ENCODE measurements around the gene HOXB3. TPM values are rescaled to one million over a fixed set of nuclear protein-coding genes. Genes with fewer than 3 reads are reported as not detected.
A peak's percentile ranks its signal among the peaks of the same experiment; 100 is the strongest.

The HOXB3 gene
- total and polyA plus RNA-seq, 12 donors: 0.24 to 5.9 (median 1.1) TPM

GRCh38 chr17:48615047-48615962, 25.3 kb upstream of the HOXB3 start, which contains the start of gene HOXB8:
HOXB8 (minus strand) TSS chr17:48615292; CDS start chr17:48614704, 588 bp downstream.
- DNase-seq: no peak
- H3K4me3 ChIP-seq: peak within 1 kb of the TSS in 2 of 10 donors; percentile 5 to 17
- H3K27ac ChIP-seq: peak within 1 kb of the TSS in 1 of 10 donors; percentile 24
- intact Hi-C loops (cut with DNase I): loop anchor here in 9 of 10 donors (5.0 to 10.0 kb wide), 8 partner anchors 263 to 591 kb away; no protein-coding TSS in a partner anchor
- TF ChIP-seq, protein P1, sequence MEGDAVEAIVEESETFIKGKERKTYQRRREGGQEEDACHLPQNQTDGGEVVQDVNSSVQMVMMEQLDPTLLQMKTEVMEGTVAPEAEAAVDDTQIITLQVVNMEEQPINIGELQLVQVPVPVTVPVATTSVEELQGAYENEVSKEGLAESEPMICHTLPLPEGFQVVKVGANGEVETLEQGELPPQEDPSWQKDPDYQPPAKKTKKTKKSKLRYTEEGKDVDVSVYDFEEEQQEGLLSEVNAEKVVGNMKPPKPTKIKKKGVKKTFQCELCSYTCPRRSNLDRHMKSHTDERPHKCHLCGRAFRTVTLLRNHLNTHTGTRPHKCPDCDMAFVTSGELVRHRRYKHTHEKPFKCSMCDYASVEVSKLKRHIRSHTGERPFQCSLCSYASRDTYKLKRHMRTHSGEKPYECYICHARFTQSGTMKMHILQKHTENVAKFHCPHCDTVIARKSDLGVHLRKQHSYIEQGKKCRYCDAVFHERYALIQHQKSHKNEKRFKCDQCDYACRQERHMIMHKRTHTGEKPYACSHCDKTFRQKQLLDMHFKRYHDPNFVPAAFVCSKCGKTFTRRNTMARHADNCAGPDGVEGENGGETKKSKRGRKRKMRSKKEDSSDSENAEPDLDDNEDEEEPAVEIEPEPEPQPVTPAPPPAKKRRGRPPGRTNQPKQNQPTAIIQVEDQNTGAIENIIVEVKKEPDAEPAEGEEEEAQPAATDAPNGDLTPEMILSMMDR (IDR thresholded peaks at IDR 0.05): no peak
- H3K4me1 ChIP-seq: peaks cover 7 to 65% (median 35%) of the 10 kb centered on the region in 9 donors
- peaks cover 82 to 100% (median 99%) of the 10 kb centered on the region in 7 donors for H3K27me3 ChIP-seq
- WGBS, 2 donors: 7 to 11% methylated on average over 40 to 41 of the region's 41 CpGs
- peaks cover 0 to 5% (median 0%) of the 10 kb centered on the region in 9 donors for H3K36me3 ChIP-seq
- H3K9me3 ChIP-seq: no peaks in the 10 kb centered on the region
- no peak for ATAC-seq

DNA sequence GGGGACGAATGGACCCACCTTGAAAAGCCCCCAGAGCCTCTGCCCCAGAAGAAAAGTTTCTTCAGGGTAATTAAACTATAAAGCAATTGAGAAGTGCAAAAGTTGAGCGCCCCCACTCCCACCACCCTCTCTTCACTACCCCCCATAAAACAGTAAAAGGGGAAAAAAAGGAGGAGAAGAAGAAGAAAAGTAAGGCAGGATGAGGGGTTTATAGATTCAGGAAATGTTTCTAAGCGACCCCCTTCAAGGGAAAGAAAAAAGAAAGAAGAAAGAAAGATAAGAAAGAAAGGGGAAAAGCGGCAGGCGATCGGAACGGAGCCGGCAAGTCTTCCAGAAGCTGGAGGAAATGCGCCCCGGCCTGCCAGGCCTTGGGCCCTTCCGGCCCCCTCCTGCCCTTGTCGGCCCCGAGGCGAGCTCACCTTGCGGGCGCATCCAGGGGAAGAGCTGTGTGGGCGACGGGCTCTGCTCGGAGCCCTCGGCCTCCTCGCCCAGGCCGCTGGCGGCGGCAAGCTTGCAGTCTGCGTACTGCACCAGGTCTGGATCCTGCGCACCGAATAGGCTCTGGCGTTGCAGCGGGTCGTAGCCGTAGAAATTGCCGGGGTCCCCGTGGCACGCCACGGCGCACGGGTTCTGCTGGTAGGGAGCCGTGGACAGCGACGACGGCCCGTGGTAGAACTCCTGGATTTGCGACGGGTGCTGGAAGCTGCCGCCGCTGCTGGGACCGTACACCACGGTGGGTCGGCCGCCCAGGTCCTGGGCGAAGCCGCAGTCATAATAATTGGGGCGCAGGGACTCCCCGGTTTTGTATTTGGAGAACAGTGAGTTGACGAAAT, 24.0 kb upstream of the HOXB3 start:
- Histone ChIP-seq H3K36me3 (peaks cover 0 to 5% (median 0%) of the 10 kb centered on the region in 9 donors), H3K27ac (peak overlapping the region in 1 of 10 donors; percentile 24), H3K4me1 (peaks cover 10 to 65% (median 37%) of the 10 kb centered on the region in 9 donors), H3K9me3 (no peaks in the 10 kb centered on the region), H3K27me3 (peaks cover 86 to 100% (median 99%) of the 10 kb centered on the region in 7 donors), H3K4me3 (peak overlapping the region in 2 of 10 donors; percentile 5 to 17)
- ATAC-seq: no peak
- TF ChIP-seq, protein P1 (IDR thresholded peaks at IDR 0.05): no peak
- intact Hi-C loops (cut with DNase I): loop anchor here in 9 of 10 donors (10.0 kb wide), 4 partner anchors 279 to 589 kb away; no protein-coding TSS in a partner anchor
- no peak for DNase-seq
- WGBS, 2 donors: 3 to 4% methylated on average over 55 of the region's 55 CpGs

DNA sequence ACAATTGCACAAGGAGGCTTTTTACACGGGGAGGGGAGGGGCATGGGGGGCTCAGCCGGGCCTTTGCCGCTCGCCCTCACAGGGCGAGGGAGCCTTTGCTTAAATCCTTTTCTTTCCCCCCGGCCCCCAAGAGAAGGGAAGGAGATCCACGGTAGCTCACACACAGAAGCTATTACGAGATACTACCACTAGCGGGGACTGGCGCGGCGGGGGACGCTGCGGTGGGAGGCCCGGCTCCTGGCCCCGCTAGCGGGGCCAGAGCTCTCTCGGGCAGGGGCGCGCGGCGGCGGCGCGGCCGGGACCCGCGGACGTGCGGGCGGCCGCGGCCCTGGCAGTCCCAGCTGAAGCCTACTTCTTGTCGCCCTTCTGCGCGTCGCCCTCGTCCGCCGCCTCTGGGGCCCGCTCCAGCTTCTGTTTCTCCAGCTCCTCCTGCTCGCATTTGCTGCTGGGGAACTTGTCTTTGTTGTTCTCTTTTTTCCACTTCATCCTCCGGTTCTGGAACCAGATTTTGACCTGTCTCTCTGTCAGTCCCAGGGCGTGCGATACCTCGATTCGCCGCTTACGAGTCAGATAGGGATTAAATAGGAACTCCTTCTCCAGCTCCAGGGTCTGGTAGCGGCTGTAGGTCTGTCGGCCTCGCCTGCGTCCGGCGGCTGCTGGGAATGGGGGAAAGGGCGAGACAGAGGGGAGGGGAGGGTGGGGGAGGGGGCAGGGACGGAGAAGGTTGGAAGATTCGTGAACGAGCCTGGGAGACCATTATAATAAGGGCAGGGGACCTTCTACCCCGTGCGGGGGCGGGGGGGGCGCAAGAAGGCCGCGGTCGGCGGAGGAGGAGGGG, 23.0 kb upstream of the HOXB3 start:
- Histone ChIP-seq H3K4me3 (peak overlapping the region in 6 of 10 donors; percentile 3 to 67 (median 16)), H3K27me3 (peaks cover 92 to 100% (median 100%) of the 10 kb centered on the region in 7 donors), H3K27ac (no peak overlapping the region), H3K36me3 (peaks cover 0 to 5% (median 0%) of the 10 kb centered on the region in 9 donors), H3K4me1 (peaks cover 10 to 56% (median 37%) of the 10 kb centered on the region in 9 donors), H3K9me3 (no peaks in the 10 kb centered on the region)
- ATAC-seq (peak in 5 of 8 donors; percentile 20 to 50 (median 41)), DNase-seq (no peak)
- intact Hi-C loops (cut with DNase I): loop anchor here in 9 of 10 donors (10.0 kb wide), 4 partner anchors 278 to 588 kb away; no protein-coding TSS in a partner anchor
- TF ChIP-seq, protein P1 (IDR thresholded peaks at IDR 0.05): peak in 2 of 9 donors; percentile 5 to 35
- 1 to 2% methylated on average over 57 to 67 of the region's 67 CpGs for WGBS, 2 donors

Measured in heart right ventricle (tissue), 16 donors.